IPS DF 19.7 (cell line): Measurements from ENCODE around the gene SGMS1.
"Not testable (repeated sequence)": the region's sequence is repeated elsewhere in the genome, so short reads cannot be mapped to it uniquely, and the experiment has no call there.

ENCODE experiments used
- DNase-seq: peaks from one replicate; pipeline ENCODE4 v3.0.0-alpha.2; 2013; ENCODE audit warnings: low read depth, low spot score

SGMS1 gene

GRCh38 chr10:50540069-50540825 lies 83.5 kb downstream of the SGMS1 start:
- DNase-seq, result no peak

- DNase-seq, result no peak
Observed at GRCh38 chr10:50538555-50539398, 85.0 kb downstream of the SGMS1 start.

- no peak for DNase-seq
Observed at GRCh38 chr10:50536617-50537240, 87.0 kb downstream of the SGMS1 start.

- not testable (repeated sequence) for DNase-seq
Observed at GRCh38 chr10:50534748-50535376, 88.9 kb downstream of the SGMS1 start.

- no peak for DNase-seq
Observed at GRCh38 chr10:50533296-50533695, 90.5 kb downstream of the SGMS1 start.

- DNase-seq, result no peak
Observed at GRCh38 chr10:50531388-50532077, 92.2 kb downstream of the SGMS1 start.

GRCh38 chr10:50529660-50530059 lies 94.1 kb downstream of the SGMS1 start:
- DNase-seq, result no peak

GRCh38 chr10:50528206-50528605 lies 95.5 kb downstream of the SGMS1 start:
- no peak for DNase-seq

- DNase-seq, result no peak
Observed at GRCh38 chr10:50527442-50528043, 96.2 kb downstream of the SGMS1 start.

GRCh38 chr10:50526185-50526584 lies 97.6 kb downstream of the SGMS1 start:
- no peak for DNase-seq

GRCh38 chr10:50523357-50523756 lies 100.4 kb downstream of the SGMS1 start:
- DNase-seq, result no peak

- DNase-seq, result no peak
Observed at GRCh38 chr10:50522908-50523307, 100.8 kb downstream of the SGMS1 start.

GRCh38 chr10:50520115-50520514 lies 103.6 kb downstream of the SGMS1 start:
- DNase-seq, result no peak

- no peak for DNase-seq
Observed at GRCh38 chr10:50517626-50518025, 106.1 kb downstream of the SGMS1 start.

GRCh38 chr10:50516171-50516570 lies 107.6 kb downstream of the SGMS1 start:
- DNase-seq, result no peak

- DNase-seq, result no peak
Observed at GRCh38 chr10:50515420-50515819, 108.3 kb downstream of the SGMS1 start.

GRCh38 chr10:50514995-50515394 lies 108.8 kb downstream of the SGMS1 start:
- no peak for DNase-seq

GRCh38 chr10:50513956-50514355 lies 109.8 kb downstream of the SGMS1 start:
- no peak for DNase-seq

- no peak for DNase-seq
Observed at GRCh38 chr10:50512743-50513416, 110.9 kb downstream of the SGMS1 start.

- DNase-seq, result no peak
Observed at GRCh38 chr10:50512214-50512595, 111.6 kb downstream of the SGMS1 start.
